Natural killer cell (primary cell): ENCODE measurements around the gene IL22RA2. TPM values are rescaled to one million over a fixed set of nuclear protein-coding genes. Genes with fewer than 3 reads are reported as not detected.

ENCODE experiments used
- ATAC-seq, 3 donors: fragments of 150-1000 bp in 2 of 3; fragments of 200-7000 bp in 1 of 3; cut with Tn5 transposase; 1 replicate in 1 of 3; 2 replicates in 2 of 3; pipeline ENCODE4 v1.10.0; 2021; ENCODE audit warnings: mild to moderate bottlenecking in 2 of 3, moderate library complexity in 2 of 3
- DNase-seq, 2 donors: peaks; one replicate each; pipeline versions ENCODE4 v3.0.0 to v3.0.0-alpha.2; 2013 to 2021; ENCODE audit warnings: mixed read lengths in 1 of 2
- H3K27ac ChIP-seq: one replicate; pipeline ENCODE4 v1.5.1; 2013; ENCODE audit warnings: mild to moderate bottlenecking, low read length
- H3K27me3 ChIP-seq: one replicate; pipeline ENCODE4 v1.6.1; 2013; ENCODE audit warnings: low read length; ENCODE audit not compliant: control insufficient read depth, insufficient read depth
- H3K36me3 ChIP-seq: one replicate; pipeline ENCODE4 v1.6.1; 2013; ENCODE audit warnings: low read length; ENCODE audit not compliant: control insufficient read depth, insufficient read depth
- H3K4me1 ChIP-seq: one replicate; pipeline ENCODE4 v1.6.1; 2013; ENCODE audit warnings: low read length; ENCODE audit not compliant: control insufficient read depth, insufficient read depth
- H3K4me3 ChIP-seq: one replicate; pipeline ENCODE4 v1.5.1; 2013; ENCODE audit warnings: low read length
- H3K9me3 ChIP-seq: one replicate; pipeline ENCODE4 v1.6.1; 2013; ENCODE audit warnings: low read length; ENCODE audit not compliant: control insufficient read depth, insufficient read depth
- H3K27ac Mint-ChIP-seq, 2 donors: one replicate each; pipeline ENCODE4 v1.8.0; 2022; ENCODE audit warnings: mild to moderate bottlenecking in 2 of 2, mixed read lengths in 2 of 2, moderate library complexity in 1 of 2
- H3K27me3 Mint-ChIP-seq, 2 donors: one replicate each; pipeline ENCODE4 v1.8.0; 2022; ENCODE audit warnings: low read depth in 2 of 2, mixed read lengths in 2 of 2
- H3K36me3 Mint-ChIP-seq: one replicate; pipeline ENCODE4 v1.8.0; 2022; ENCODE audit warnings: mixed read lengths
- H3K4me1 Mint-ChIP-seq, 2 donors: one replicate each; pipeline ENCODE4 v1.8.0; 2022; ENCODE audit warnings: mixed read lengths in 2 of 2
- H3K4me3 Mint-ChIP-seq: one replicate; pipeline ENCODE4 v1.8.0; 2022; ENCODE audit warnings: mild to moderate bottlenecking, moderate library complexity, mixed read lengths
- H3K9me3 Mint-ChIP-seq, 2 donors: one replicate each; pipeline ENCODE4 v1.8.0; 2022; ENCODE audit warnings: mixed read lengths in 2 of 2
- CTCF ChIP-seq: fragments of 200-600 bp; IDR thresholded peaks from one replicate; pipeline ENCODE4 v1.8.0; 2022; ENCODE audit warnings: antibody characterized with exemption
- WGBS: methylation state at CpG from one replicate; pipeline ENCODE4 v1.1.7; 2013; ENCODE audit warnings: missing lambda C conversion rate; ENCODE audit not compliant: insufficient coverage; 5-methylcytosine and 5-hydroxymethylcytosine counted together
- intact Hi-C: fragments of 100-400 bp; cut with micrococcal nuclease; formaldehyde crosslinking; loops from one replicate; pipeline ENCODE4 v1.14.2; 2022
- total RNA-seq, 4 donors: library from RNA; stranded (reverse); fragments of 120-200 nt in 1 of 4; gene quantifications; one replicate each; pipeline versions ENCODE4 v1.2.3 to v1.2.4, GENCODE V29; 2013 to 2022

IL22RA2 gene
- total RNA-seq, 3 donors from 2014 or later (not counting 1 experiment from before 2014, with no cell fraction given), result not detected

- Mint-ChIP-seq H3K27ac (no peak overlapping the region), H3K9me3 (no peaks in the 10 kb centered on the region), H3K27me3 (peaks cover 0 to 6% of the 10 kb centered on the region in 2 donors), H3K4me3 (no peak overlapping the region), H3K4me1 (peaks cover 28 to 32% of the 10 kb centered on the region in 2 donors), H3K36me3 (no peaks in the 10 kb centered on the region)
- intact Hi-C loops, result no loop called here
- H3K27ac ChIP-seq, result no peak overlapping the region
- ATAC-seq, result no peak
- no peaks in the 10 kb centered on the region for H3K36me3 ChIP-seq
- no peaks in the 10 kb centered on the region for H3K27me3 ChIP-seq
- TF ChIP-seq CTCF, result no peak
- no peak overlapping the region for H3K4me3 ChIP-seq
- H3K4me1 ChIP-seq, result peaks cover 26% of the 10 kb centered on the region
- WGBS, result 44% methylated on average over 2 of the region's 3 CpGs
- no peak for DNase-seq
- H3K9me3 ChIP-seq, result no peaks in the 10 kb centered on the region
These were observed 67.3 kb downstream of the IL22RA2 start for GRCh38 chr6:137106183-137106582.

- H3K36me3 ChIP-seq, result no peaks in the 10 kb centered on the region
- intact Hi-C loops, result no loop called here
- H3K27me3 ChIP-seq, result no peaks in the 10 kb centered on the region
- peak overlapping the region; percentile 33 to 52 for H3K27ac Mint-ChIP-seq
- no peak overlapping the region for H3K4me3 ChIP-seq
- H3K4me3 Mint-ChIP-seq, result no peak overlapping the region
- TF ChIP-seq CTCF, result no peak
- peak overlapping the region; percentile 1 for H3K27ac ChIP-seq
- H3K9me3 Mint-ChIP-seq, result no peaks in the 10 kb centered on the region
- H3K4me1 Mint-ChIP-seq, result peaks cover 28 to 32% of the 10 kb centered on the region in 2 donors
- H3K27me3 Mint-ChIP-seq, result no peaks in the 10 kb centered on the region
- peaks cover 26% of the 10 kb centered on the region for H3K4me1 ChIP-seq
- peak in 1 of 2 donors; percentile 33 for DNase-seq
- H3K9me3 ChIP-seq, result no peaks in the 10 kb centered on the region
- H3K36me3 Mint-ChIP-seq, result no peaks in the 10 kb centered on the region
- WGBS, result 21% methylated on average over 4 of the region's 4 CpGs
- ATAC-seq, result peak in 1 of 3 donors; percentile 29
These were observed 68.1 kb downstream of the IL22RA2 start for GRCh38 chr6:137105375-137105774.

DNA sequence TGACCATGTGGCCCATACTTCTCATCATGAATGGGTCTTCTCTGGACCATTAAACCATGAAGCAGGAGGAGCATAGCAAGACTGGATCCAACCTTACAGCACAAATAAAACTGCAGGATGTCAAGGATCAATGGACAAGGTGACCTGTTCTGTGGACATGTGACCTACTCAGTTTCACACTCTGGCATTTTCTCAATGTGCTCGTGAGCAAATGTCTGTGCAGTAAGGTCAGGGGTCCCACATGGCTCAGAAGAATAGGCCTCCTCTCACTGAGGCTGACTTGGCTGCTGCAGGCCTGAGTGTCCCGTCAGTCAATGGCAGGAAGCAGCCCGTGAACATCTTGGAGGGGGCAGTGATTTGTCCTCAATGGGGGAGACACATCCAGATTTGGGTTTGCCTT, 68.5 kb downstream of the IL22RA2 start:
- no peak for TF ChIP-seq CTCF
- Mint-ChIP-seq H3K4me1 (peaks cover 28 to 32% of the 10 kb centered on the region in 2 donors), H3K27me3 (no peaks in the 10 kb centered on the region)

GRCh38 chr6:137102851-137103492, 70.5 kb downstream of the IL22RA2 start:
- Mint-ChIP-seq H3K36me3 (no peaks in the 10 kb centered on the region), H3K4me1 (peaks cover 28 to 32% of the 10 kb centered on the region in 2 donors), H3K9me3 (no peaks in the 10 kb centered on the region), H3K4me3 (no peak overlapping the region), H3K27me3 (no peaks in the 10 kb centered on the region), H3K27ac (peak overlapping the region in 1 of 2 donors; percentile 20)
- peak; percentile 55 to 81 (median 57) for ATAC-seq
- intact Hi-C loops, result no loop called here
- no peaks in the 10 kb centered on the region for H3K36me3 ChIP-seq
- H3K4me1 ChIP-seq, result peaks cover 26% of the 10 kb centered on the region
- TF ChIP-seq CTCF, result no peak
- H3K27ac ChIP-seq, result peak overlapping the region; percentile 79
- no peaks in the 10 kb centered on the region for H3K9me3 ChIP-seq
- no peaks in the 10 kb centered on the region for H3K27me3 ChIP-seq
- H3K4me3 ChIP-seq, result no peak overlapping the region
- DNase-seq, result peak in 1 of 2 donors; percentile 48

More for the DNA sequence above, 68.5 kb downstream of the IL22RA2 start:
- no peak overlapping the region for H3K4me3 Mint-ChIP-seq
- ATAC-seq, result no peak
- no peaks in the 10 kb centered on the region for H3K36me3 Mint-ChIP-seq
- H3K27me3 ChIP-seq, result no peaks in the 10 kb centered on the region
- H3K9me3 Mint-ChIP-seq, result no peaks in the 10 kb centered on the region
- H3K4me1 ChIP-seq, result peaks cover 26% of the 10 kb centered on the region
- H3K27ac Mint-ChIP-seq, result peak overlapping the region; percentile 33 to 52
- H3K27ac ChIP-seq, result peak overlapping the region; percentile 1
- no peaks in the 10 kb centered on the region for H3K36me3 ChIP-seq
- no peak for DNase-seq
- no peaks in the 10 kb centered on the region for H3K9me3 ChIP-seq
- H3K4me3 ChIP-seq, result no peak overlapping the region
- intact Hi-C loops, result no loop called here
- WGBS, result 70% methylated on average over 3 of the region's 3 CpGs
